Activated T-helper 17 cell treated with anti-CD3 and anti-CD28 coated beads, Interleukin-2, amount 50 U/mL, for 72 hours (primary cell): Measurements from ENCODE around the gene ARSA. TPM values are rescaled to one million over a fixed set of nuclear protein-coding genes. Genes with fewer than 3 reads are reported as not detected.
"Not testable (repeated sequence)": the region's sequence is repeated elsewhere in the genome, so short reads cannot be mapped to it uniquely, and the experiment has no call there.

Source experiments
- ATAC-seq: fragments of 150-1000 bp; cut with Tn5 transposase; replicated peaks from 2 replicates; pipeline ENCODE4 v1.10.0; 2021; ENCODE audit warnings: mild to moderate bottlenecking, moderate library complexity
- H3K27ac Mint-ChIP-seq: one replicate; pipeline ENCODE4 v1.8.0; 2022; ENCODE audit warnings: mixed read lengths
- H3K27me3 Mint-ChIP-seq: one replicate; pipeline ENCODE4 v1.8.0; 2022; ENCODE audit warnings: mixed read lengths
- H3K36me3 Mint-ChIP-seq: one replicate; pipeline ENCODE4 v1.8.0; 2022; ENCODE audit warnings: low read depth, mild to moderate bottlenecking, mixed read lengths
- H3K4me1 Mint-ChIP-seq: one replicate; pipeline ENCODE4 v1.8.0; 2022; ENCODE audit warnings: mixed read lengths
- H3K4me3 Mint-ChIP-seq: one replicate; pipeline ENCODE4 v1.8.0; 2022; ENCODE audit warnings: mild to moderate bottlenecking, mixed read lengths
- H3K9me3 Mint-ChIP-seq: one replicate; pipeline ENCODE4 v1.8.0; 2022; ENCODE audit warnings: mixed read lengths
- total RNA-seq, 2 donors: library from RNA; stranded (reverse); gene quantifications; one replicate each; pipeline ENCODE4 v1.2.3, GENCODE V29; 2022

ARSA gene
- total RNA-seq, 2 donors from 2014 or later: 23.6 to 28.3 TPM

DNA sequence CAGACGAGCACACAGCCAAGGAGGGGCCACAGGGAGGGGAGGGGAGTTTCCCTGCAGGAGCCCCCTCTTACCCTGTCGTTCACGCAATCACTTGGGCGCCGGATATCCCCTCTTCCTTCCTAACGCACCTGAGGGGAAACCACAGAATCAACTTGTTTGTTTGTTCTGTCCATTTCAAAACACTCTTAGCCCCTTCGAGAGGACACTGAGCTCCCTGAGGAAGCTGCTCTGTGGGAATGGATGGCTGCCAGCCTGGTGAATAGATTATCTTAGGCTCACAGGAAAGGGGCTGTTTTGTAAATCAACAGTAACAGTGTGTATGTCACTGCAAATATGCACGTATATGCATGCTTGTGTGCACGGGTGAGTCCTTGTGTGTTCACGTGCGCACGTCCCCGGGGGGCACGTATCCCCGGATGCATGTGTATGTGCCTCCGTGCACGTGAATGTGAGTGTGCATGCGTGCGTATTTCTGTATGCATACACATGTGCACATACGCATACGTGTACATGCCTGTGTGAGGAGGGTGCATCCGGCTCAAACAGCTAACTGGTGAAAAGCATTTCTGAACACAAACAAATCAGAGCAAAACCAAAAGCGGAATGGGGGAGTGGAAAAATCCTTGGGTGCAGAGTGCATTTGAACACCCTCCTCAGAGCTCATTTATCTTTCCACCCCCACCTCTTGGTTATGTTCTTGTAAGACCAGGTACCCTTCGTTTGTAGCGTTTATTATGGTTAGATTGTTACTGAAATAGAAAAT, 7.2 kb downstream of the ARSA start:
- peak; percentile 59 for ATAC-seq
- H3K27ac Mint-ChIP-seq: peak overlapping the region; percentile 96
- H3K36me3 Mint-ChIP-seq: no peaks in the 10 kb centered on the region
- H3K4me1 Mint-ChIP-seq: peaks cover 19% of the 10 kb centered on the region
- no peaks in the 10 kb centered on the region for H3K27me3 Mint-ChIP-seq
- H3K9me3 Mint-ChIP-seq: no peaks in the 10 kb centered on the region
- peak overlapping the region; percentile 87 for H3K4me3 Mint-ChIP-seq

DNA sequence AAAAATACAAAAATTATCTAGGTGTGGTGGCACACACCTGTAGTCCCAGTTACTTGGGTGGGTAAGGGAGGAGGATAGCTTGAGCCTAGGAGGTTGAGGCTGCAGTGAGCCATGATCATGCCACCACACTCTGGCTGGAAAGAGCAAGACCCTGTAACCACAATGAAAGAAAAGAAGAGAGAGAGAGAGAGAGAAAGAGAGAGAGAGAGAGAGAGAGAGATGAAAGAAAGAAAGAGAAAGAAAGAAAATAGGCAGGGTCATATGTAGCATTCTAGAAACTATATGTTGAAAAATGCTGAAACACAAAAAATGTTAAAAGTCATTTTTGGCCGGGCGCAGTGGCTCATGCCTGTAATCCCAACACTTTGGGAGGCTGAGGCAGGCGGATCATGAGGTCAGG, 13.7 kb downstream of the ARSA start:
- H3K27me3 Mint-ChIP-seq, H3K27ac Mint-ChIP-seq, H3K9me3 Mint-ChIP-seq, ATAC-seq, H3K36me3 Mint-ChIP-seq, H3K4me3 Mint-ChIP-seq, H3K4me1 Mint-ChIP-seq: not testable (repeated sequence)

DNA sequence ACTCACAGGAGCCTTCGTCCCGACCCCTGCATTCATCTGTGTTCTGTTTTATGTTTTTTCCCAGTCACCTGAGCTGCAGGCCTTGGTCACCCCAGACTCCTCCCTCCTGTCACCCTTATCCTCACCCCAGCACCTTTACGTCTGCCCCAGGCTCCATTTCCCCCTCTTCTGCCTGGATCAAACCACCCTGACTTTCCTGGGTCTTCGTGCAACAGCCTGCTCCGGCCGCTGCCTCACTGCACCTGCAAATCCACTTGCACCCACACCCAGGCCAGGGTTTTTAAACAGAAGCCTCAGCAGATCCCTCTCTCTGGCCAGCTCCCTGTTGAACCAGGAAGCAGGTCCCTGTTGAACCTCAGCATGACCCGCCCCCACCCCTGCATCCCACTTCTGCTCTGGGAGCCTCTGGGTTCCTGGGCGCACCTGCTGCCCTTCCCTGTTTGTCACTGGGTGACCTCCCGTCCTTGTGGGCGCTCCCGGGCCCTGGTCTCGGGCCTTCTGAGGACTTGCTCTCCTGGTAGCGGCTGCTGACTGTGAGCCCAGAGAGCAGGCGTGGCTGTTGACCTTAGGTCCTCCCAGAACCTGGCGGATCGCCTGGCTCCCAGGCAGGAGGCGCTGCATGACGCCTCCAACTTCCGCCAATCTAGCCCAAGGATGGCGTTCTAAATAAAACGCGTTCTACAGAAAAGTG, 14.5 kb downstream of the ARSA start:
- Mint-ChIP-seq H3K4me1 (no peaks in the 10 kb centered on the region), H3K36me3 (no peaks in the 10 kb centered on the region), H3K27ac (no peak overlapping the region), H3K9me3 (no peaks in the 10 kb centered on the region), H3K4me3 (no peak overlapping the region), H3K27me3 (peaks cover 7% of the 10 kb centered on the region)
- no peak for ATAC-seq

DNA sequence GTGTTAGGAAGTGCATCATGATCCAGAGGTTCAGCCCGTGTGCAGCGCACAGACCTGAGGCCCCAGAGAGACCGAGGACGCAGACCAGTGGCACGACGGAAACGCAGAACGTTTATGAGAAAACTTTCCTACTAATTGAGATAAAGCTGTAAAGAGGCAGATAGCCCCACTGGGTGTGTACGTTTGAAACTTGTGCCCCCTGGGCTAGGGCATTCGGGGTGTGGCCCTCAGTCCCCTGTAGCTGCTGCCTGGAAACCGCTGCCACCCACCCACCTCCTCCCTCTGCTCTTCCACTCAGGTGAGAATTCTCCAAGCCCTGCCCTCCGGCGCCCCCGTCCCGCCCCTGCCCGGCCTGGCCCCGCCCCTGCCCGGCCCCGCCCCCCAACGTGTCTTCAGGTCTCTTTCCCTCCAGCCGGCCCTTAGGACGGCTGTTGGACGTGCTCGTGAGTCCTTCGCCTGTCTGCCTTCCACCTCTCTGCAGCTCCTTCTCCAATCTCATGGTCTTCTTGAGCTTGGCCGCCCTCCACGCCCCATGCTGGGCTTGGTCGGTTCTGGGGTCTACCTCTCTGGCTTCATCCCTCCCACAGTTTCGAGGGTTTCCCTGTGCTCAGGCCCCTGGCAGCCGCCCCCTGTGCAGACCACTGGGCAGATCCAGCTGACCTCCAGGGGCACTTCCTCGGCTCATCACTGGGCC, 15.3 kb downstream of the ARSA start:
- H3K27me3 Mint-ChIP-seq: peaks cover 9% of the 10 kb centered on the region
- peak; percentile 62 for ATAC-seq
- H3K4me1 Mint-ChIP-seq: no peaks in the 10 kb centered on the region
- H3K27ac Mint-ChIP-seq: no peak overlapping the region
- H3K4me3 Mint-ChIP-seq: no peak overlapping the region
- H3K9me3 Mint-ChIP-seq: no peaks in the 10 kb centered on the region
- no peaks in the 10 kb centered on the region for H3K36me3 Mint-ChIP-seq

- Mint-ChIP-seq H3K4me3 (no peak overlapping the region), H3K27ac (no peak overlapping the region), H3K9me3 (no peaks in the 10 kb centered on the region), H3K27me3 (peaks cover 15% of the 10 kb centered on the region), H3K36me3 (no peaks in the 10 kb centered on the region), H3K4me1 (no peaks in the 10 kb centered on the region)
- ATAC-seq: no peak
These were observed 15.8 kb downstream of the ARSA start for GRCh38 chr22:50612168-50612527.

- Mint-ChIP-seq H3K4me1 (no peaks in the 10 kb centered on the region), H3K4me3 (no peak overlapping the region), H3K27me3 (peaks cover 15% of the 10 kb centered on the region), H3K9me3 (no peaks in the 10 kb centered on the region), H3K36me3 (no peaks in the 10 kb centered on the region), H3K27ac (no peak overlapping the region)
- ATAC-seq: no peak
These were observed 16.5 kb downstream of the ARSA start for GRCh38 chr22:50611341-50612060.

- Mint-ChIP-seq H3K9me3 (no peaks in the 10 kb centered on the region), H3K36me3 (no peaks in the 10 kb centered on the region), H3K4me3 (no peak overlapping the region), H3K27me3 (peaks cover 15% of the 10 kb centered on the region), H3K4me1 (no peaks in the 10 kb centered on the region), H3K27ac (no peak overlapping the region)
- ATAC-seq: no peak
These were observed 17.4 kb downstream of the ARSA start for GRCh38 chr22:50610581-50610980.

- Mint-ChIP-seq H3K27ac (no peak overlapping the region), H3K36me3 (no peaks in the 10 kb centered on the region), H3K4me1 (no peaks in the 10 kb centered on the region), H3K9me3 (no peaks in the 10 kb centered on the region), H3K4me3 (no peak overlapping the region), H3K27me3 (peaks cover 15% of the 10 kb centered on the region)
- no peak for ATAC-seq
These were observed 17.9 kb downstream of the ARSA start for GRCh38 chr22:50610041-50610451.

DNA sequence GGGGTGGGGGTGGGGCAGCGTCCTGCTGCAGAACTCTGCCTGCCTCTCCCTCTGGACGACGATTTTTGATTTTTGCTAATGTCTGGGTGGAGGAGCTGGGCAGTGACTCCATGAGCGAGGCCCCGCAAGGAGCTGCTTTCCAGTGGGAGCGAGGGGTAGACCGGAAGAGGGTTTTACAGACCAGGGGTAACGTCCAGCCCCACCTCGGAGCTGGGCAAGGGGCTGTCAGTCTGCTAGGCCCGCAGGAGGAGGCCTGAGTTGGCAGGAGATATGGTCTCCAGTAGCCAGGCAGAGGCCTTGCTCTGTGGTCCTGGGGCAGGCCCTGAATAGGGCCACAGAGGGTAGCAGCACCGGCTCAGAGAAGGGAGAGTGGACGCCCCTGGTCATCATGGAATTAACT, 18.4 kb downstream of the ARSA start:
- no peaks in the 10 kb centered on the region for H3K4me1 Mint-ChIP-seq
- no peak for ATAC-seq
- no peak overlapping the region for H3K4me3 Mint-ChIP-seq
- peaks cover 15% of the 10 kb centered on the region for H3K27me3 Mint-ChIP-seq
- H3K9me3 Mint-ChIP-seq: no peaks in the 10 kb centered on the region
- H3K27ac Mint-ChIP-seq: no peak overlapping the region
- no peaks in the 10 kb centered on the region for H3K36me3 Mint-ChIP-seq

- H3K9me3 Mint-ChIP-seq: no peaks in the 10 kb centered on the region
- H3K27me3 Mint-ChIP-seq: peaks cover 15% of the 10 kb centered on the region
- H3K36me3 Mint-ChIP-seq: no peaks in the 10 kb centered on the region
- H3K4me3 Mint-ChIP-seq: no peak overlapping the region
- H3K27ac Mint-ChIP-seq: no peak overlapping the region
- no peak for ATAC-seq
- no peaks in the 10 kb centered on the region for H3K4me1 Mint-ChIP-seq
These were observed 19.0 kb downstream of the ARSA start for GRCh38 chr22:50608996-50609395.

DNA sequence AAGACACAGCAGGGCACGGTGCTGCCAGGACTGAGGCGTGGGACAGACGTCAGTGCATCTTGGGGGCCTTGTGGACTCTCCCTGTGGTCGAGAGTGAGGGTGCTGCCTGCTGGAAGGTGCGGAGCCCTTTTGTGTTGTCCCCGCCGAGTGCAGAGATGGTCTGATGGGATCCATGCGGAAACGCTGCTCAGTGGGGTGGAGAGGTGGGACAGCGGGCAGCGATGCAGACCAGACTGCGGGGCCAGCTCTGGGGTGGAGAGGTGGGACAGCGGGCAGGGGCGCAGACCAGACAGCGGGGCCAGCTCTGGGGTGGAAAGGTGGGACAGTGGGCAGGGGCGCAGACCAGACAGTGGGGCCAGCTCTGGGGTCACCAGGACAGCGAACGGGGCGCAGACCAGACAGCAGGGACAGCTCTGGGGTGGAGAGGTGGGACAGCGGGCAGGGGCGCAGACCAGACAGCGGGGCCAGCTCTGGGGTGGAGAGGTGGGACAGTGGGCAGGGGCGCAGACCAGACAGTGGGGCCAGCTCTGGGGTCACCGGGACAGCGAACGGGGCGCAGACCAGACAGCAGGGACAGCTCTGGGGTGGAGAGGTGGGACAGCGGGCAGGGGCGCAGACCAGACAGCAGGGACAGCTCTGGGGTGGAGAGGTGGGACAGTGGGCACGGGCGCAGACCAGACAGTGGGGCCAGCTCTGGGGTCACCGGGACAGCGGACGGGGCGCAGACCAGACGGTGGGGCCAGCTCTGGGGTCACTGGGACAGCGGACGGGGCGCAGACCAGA, 19.7 kb downstream of the ARSA start:
- not testable (repeated sequence) for ATAC-seq, H3K4me3 Mint-ChIP-seq, H3K4me1 Mint-ChIP-seq, H3K27ac Mint-ChIP-seq, H3K36me3 Mint-ChIP-seq, H3K9me3 Mint-ChIP-seq
- peaks cover 15% of the 10 kb centered on the region for H3K27me3 Mint-ChIP-seq

- Mint-ChIP-seq H3K4me3 (no peak overlapping the region), H3K36me3 (no peaks in the 10 kb centered on the region), H3K9me3 (no peaks in the 10 kb centered on the region), H3K27me3 (peaks cover 21% of the 10 kb centered on the region), H3K4me1 (no peaks in the 10 kb centered on the region), H3K27ac (no peak overlapping the region)
- ATAC-seq: no peak
These were observed 20.3 kb downstream of the ARSA start for GRCh38 chr22:50607659-50608020.

DNA sequence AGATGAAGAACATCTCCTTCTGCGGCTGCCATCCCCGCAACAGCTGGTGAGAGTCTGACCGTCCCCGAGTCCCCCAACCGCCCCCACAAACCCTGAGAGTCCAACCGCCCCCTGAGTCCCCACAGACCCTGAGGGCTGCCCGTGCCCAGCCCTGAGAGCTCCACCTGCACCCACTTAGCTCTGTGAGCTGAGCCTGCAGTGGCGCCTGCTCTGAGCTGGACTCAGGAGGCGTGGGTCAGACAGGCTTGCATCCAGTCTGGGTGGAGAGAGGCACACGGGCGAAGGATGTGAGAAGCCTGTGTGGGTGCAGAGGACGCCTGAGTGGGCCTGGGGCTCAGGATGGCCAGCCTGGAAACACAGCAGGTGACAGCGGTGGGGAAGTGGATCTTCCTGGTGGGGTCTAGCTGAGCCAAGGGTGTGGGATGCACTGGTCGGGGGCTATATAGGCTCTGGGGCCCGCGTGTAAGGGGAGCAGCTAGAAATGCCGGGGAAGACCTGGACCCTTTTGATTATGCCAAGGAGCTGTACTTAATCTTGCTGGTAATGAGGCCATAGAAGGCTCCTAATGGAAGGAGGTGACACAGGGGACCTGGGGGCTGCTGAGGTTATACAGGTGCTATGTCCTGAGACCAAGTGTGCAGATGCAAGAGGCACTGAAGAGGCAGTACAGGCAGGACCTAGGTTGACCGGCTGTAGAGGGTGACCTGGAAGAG, 20.9 kb downstream of the ARSA start:
- Mint-ChIP-seq H3K9me3 (no peaks in the 10 kb centered on the region), H3K4me3 (no peak overlapping the region), H3K4me1 (no peaks in the 10 kb centered on the region), H3K27me3 (peaks cover 26% of the 10 kb centered on the region), H3K27ac (no peak overlapping the region), H3K36me3 (peaks cover 3% of the 10 kb centered on the region)
- no peak for ATAC-seq
